Renal cortical epithelial cell (primary cell): ENCODE data around the gene CD44. TPM values are rescaled to one million over a fixed set of nuclear protein-coding genes. Genes with fewer than 3 reads are reported as not detected.

ENCODE experiments used
- DNase-seq: peaks from one replicate; pipeline ENCODE4 v3.0.0-alpha.2; 2011; ENCODE audit warnings: low read depth
- total RNA-seq: library from RNA; depleted of rRNA; stranded (reverse); fragments of >200 nt; gene quantifications from 2 replicates; pipeline ENCODE4 v1.2.3, GENCODE V29; 2014

Gene CD44
- total RNA-seq, 1 donor from 2014 or later, result 461 TPM

DNA sequence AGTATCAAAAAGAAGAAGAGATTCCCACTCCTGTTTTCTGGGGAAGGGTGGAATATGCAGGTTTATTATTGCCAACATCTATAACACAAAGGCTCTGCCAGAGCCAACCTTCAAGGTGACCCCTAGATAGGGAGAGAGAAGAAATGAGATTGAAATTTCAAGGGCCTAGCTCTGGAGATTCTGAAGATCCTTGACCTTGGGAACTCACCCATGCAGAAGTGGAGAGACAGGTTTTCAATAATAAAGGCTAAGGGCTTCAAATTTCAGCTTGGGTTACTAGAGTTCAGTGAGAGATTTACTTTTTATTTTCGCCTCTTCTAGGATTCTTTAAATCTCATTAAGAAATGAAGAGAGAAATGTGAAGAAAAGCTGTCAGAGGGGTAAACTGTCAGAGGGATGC lies 98.4 kb downstream of the CD44 start:
- no peak for DNase-seq

DNA sequence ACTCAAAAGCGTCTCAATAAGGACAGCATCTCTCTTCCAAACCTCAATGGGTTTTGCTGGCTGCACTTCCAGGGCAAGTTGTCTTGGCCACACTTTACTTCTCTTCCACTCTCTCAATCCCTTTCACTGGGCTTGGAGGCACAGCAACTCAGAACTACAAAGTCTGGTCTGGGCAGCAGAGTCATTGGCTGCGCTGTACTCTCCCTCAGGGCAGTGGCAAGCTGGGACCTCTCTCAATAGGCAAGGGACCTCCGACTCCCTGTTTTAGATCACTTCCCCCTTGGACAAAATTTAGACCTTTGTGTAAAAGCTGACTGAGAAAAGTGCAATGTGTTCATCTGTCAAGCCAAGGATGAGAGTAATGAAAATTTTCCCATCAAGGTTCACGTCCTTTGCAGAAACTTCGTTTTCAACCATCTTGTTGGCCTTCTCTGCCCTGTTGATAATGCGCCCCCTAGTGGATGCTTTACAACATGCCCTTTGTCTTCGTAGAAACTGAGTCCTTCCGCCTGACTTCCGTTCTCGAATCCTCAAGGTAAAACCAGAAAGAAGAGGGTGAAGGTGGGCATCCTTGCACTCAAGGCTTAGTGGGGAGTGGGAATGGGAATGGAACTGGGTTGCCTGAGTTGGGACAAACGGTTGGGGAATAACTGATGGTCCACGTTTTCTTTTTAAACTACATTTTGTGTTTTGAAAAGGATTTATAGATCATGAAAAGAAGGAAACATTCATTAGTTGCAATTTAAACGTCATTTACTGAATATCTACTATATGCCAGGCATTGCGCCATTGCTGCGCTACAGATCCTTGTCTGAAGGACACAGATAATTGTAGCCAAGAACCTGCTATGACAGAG lies 99.1 kb downstream of the CD44 start:
- no peak for DNase-seq

DNA sequence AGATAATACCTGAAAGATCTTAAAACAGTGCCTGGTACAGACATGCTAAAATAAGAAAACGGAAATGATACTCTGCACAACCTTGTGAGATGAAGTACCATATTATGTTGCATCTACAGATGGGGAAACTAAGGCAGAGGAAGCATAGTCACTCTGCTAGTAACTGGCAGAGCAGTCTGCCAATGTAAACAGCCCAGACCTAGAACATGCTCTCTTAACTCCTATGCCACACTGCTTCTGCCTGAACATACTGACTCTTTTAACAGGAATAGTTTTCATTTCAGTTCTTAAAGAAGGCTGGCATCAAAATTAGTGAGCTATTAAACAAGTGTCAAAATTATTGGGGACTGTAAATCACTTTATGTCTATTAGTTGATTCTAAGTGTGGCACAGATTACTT lies 99.9 kb downstream of the CD44 start:
- DNase-seq, result no peak

DNA sequence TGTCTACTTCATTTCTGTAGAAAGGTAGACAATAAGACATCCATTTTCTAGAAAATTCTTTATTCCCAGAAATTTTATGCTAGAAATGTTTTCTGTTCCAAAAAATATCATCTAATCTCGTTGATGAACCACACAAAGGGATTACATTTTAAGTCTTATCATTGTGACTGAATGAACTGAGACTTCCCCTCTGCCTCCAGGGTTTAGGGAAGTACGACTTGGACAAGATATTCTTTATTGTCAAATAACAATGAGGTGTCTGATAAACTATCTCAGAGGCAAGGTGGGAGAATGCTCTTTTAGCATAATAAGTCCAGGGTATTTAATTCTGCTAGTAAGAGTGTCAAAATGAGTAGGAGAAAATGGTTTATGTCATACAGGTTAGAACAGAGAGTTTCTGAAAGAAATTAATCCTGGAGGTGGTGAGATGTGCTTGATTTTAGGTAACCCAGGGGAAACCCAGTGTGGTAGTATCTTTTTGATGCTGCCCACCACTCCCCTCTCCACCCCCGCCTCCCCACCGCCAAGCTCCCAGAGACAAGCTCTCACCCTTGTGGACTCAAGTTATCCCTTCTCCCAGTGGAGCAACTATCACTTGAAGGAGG lies 100.6 kb downstream of the CD44 start:
- DNase-seq, result no peak

DNA sequence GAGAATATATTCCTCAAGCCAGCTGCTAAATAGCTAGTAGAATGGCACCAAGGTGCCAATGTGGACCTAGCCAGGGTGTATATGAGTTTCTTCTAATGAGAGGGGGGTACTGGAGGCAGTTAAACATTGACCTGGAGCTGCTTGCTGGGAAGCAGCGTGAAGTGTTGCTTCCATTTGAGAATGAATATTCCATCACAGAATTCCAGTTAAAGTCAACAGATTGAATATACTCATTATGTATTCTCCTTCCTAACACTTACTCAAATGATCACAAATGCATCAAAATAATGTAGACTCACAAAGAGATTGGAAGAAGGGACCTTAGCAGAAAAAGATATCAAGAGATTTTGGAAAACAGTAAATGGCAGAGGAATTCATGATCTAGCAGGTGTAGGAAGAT lies 102.1 kb downstream of the CD44 start:
- DNase-seq, result no peak

DNA sequence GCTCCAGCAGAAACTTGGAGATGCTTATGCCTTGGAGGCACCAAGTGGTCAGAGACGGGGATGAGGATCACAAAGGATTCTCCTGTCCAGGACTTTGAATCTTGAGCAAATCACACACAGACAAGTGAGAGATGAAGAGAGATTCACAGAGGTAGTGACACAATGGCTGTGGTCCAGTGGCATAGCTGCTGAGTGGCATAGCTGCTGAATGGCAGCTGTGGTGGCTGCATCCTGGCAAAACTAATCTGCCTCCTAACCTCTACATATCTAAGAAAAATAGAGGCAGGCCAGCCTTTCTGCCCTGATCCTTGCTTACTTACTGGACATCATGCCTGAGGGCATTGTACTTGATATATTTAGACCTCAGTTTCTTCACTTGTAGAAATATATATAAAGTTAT lies 102.6 kb downstream of the CD44 start:
- DNase-seq, result no peak

GRCh38 chr11:35242412-35243242 lies 103.7 kb downstream of the CD44 start:
- DNase-seq, result no peak

- no peak for DNase-seq
Measured at GRCh38 chr11:35243774-35244173, 104.8 kb downstream of the CD44 start.

DNA sequence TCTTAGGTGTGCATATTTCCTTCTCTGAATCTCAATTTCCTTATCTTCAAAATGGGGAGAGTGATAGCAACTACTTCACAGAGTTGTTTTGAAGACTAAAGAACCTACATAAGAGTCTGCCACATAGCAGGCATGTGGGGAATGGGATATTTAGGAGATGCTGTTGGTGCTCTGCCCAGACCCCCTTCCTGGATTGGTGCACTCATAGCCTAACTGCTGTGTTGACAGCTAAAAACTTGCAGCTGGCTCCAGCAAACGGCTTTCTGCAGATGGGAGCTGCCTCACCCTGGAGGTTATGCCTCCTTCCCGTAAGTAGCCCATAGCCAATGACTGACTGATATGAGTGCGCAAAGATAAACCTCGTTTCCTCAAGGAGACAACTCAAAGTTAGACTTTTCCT lies 106.1 kb downstream of the CD44 start:
- DNase-seq, result no peak

- DNase-seq, result no peak
Measured at GRCh38 chr11:35245786-35246185, 106.8 kb downstream of the CD44 start.

DNA sequence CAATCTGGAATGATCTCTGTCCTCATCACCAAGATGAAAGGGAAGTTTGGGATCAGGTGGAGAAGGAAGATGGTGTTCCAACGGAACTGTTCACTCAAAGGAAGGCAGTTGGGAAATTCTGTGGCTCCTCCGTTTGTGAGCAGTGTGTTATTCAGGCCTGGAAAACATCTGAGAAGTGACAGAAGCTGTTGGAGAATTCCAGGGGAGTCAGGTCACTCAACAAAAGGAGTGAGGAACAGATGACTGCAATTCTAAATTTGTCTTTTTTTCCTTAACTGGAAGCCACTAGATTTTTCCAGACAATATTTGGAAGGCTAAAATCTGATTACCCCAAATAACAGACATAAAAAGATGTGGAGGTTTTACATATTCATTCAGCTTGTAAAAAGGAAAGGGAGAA lies 107.8 kb downstream of the CD44 start:
- DNase-seq, result no peak

GRCh38 chr11:35247428-35247827 lies 108.5 kb downstream of the CD44 start:
- no peak for DNase-seq

- no peak for DNase-seq
Measured at GRCh38 chr11:35247863-35248262, 108.9 kb downstream of the CD44 start.

- DNase-seq, result no peak
Measured at GRCh38 chr11:35248558-35249323, 109.8 kb downstream of the CD44 start.

- no peak for DNase-seq
Measured at GRCh38 chr11:35250192-35250591, 111.2 kb downstream of the CD44 start.

DNA sequence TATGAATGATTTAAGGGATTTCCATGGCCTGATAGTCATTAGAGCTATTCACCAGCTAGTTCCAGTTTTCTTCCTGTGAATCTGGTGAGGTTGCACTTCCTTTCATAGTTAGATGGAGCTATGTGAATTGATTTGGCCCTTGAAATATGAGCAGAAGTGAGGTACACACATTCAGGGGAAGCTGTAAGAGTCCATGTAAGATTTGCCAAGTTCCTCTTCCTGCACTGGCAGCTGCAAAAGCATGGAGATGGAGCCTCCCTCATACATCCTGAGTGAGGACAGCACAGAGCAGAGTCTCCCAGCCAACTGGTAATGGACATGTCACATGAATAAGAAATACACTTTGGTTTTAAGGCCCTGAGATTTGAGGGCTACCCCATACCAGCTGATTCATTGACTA lies 111.7 kb downstream of the CD44 start:
- DNase-seq, result no peak

GRCh38 chr11:35253237-35253636 lies 114.3 kb downstream of the CD44 start:
- DNase-seq, result no peak

GRCh38 chr11:35255514-35255913 lies 116.5 kb downstream of the CD44 start:
- no peak for DNase-seq

DNA sequence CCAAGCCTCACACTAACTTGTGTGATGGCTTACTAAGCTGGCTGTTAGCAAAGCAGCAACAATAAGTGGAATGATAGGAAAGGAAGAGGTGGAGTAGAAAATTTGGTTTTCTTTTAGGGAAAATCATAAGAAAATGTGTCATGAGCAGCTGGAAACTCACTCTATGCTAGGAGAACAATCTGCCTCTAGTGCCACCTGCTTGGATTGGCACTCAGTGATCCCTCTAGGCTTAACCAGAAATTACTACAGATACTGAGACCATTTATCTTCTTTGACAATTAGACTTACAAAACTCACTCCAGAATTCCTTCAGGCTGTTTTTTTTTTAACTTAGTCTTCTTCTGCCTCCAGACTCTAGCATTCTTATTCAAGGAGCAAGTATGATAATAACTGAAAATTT lies 117.3 kb downstream of the CD44 start:
- no peak for DNase-seq

DNA sequence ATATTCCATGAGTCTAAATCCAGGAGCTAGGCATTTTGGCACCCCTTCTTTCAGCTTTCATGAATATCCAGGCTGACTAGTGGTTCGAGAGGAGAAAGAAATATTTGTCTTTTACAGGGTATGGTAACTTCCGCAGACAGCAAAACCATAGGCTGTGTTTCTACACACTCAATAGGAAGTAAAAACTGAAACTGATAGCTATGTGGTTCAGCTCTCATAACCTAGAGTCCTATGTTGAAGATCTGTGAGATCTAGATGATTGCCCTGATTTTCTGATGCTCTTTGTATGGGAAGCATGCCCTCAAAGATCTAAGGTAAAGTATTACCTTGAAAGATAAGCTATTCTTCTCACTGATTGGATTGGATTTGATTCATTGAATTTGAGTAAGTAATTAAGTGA lies 118.3 kb downstream of the CD44 start:
- DNase-seq, result no peak

DNA sequence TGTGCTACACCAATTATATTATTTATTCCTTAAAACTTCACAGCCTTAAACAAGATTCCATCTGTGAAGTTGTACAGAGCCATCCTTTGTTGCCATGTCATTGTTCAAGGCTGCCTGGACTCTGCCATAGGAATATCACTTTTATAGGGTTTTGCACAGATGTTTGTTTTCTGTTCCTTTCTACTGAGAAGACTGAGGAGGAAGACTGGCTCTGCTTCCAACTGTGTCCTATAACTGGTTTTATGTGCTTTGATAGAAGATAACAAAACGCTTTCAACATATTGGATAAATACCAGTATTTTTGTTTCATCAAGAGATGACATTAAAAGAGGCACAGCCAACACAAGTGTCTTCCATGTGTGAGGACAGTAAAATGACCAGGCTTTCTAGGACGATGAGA lies 120.6 kb downstream of the CD44 start:
- DNase-seq, result no peak
